Activated CD4-positive, alpha-beta memory T cell treated with anti-CD3 and anti-CD28 coated beads for 36 hours (primary cell): ENCODE measurements around the gene DPPA3. TPM values are rescaled to one million over a fixed set of nuclear protein-coding genes. Genes with fewer than 3 reads are reported as not detected.
"Not testable (repeated sequence)": the region's sequence is repeated elsewhere in the genome, so short reads cannot be mapped to it uniquely, and the experiment has no call there.

Source experiments
- CTCF ChIA-PET: fragments of 350-600 bp; sonication (Branson Sonifier 250); formaldehyde crosslinking; loops from one replicate; lab custom pipeline; 2021; ENCODE audit warnings: antibody characterized with exemption, inconsistent platforms; lab: Charles Lee
- POLR2A ChIA-PET: fragments of 350-600 bp; sonication (Branson Sonifier 250); formaldehyde crosslinking; loops from one replicate; lab custom pipeline; 2021; ENCODE audit warnings: antibody characterized with exemption; lab: Charles Lee
- DNase-seq: peaks from one replicate; pipeline ENCODE4 v3.0.0-alpha.2; 2020
- H3K27ac Mint-ChIP-seq: one replicate; pipeline ENCODE4 v1.8.0; 2021; ENCODE audit warnings: mixed read lengths
- H3K27me3 Mint-ChIP-seq: one replicate; pipeline ENCODE4 v1.8.0; 2021; ENCODE audit warnings: mixed read lengths
- H3K36me3 Mint-ChIP-seq: one replicate; pipeline ENCODE4 v1.8.0; 2021; ENCODE audit warnings: mixed read lengths
- H3K4me1 Mint-ChIP-seq: one replicate; pipeline ENCODE4 v1.8.0; 2021; ENCODE audit warnings: low read depth, mixed read lengths
- H3K4me3 Mint-ChIP-seq: one replicate; pipeline ENCODE4 v1.8.0; 2021; ENCODE audit warnings: mild to moderate bottlenecking, mixed read lengths
- H3K9me3 Mint-ChIP-seq: one replicate; pipeline ENCODE4 v1.8.0; 2021; ENCODE audit warnings: mixed read lengths
- intact Hi-C: fragments of 100-400 bp; cut with micrococcal nuclease; formaldehyde crosslinking; loops from one replicate; pipeline ENCODE4 v1.15.1; 2023
- total RNA-seq, 2 experiments: library from RNA; stranded (reverse); gene quantifications; one replicate each; pipeline ENCODE4 v1.2.3, GENCODE V29; 2021

DPPA3 gene
- total RNA-seq, 2 experiments from 2014 or later: not detected

DNA sequence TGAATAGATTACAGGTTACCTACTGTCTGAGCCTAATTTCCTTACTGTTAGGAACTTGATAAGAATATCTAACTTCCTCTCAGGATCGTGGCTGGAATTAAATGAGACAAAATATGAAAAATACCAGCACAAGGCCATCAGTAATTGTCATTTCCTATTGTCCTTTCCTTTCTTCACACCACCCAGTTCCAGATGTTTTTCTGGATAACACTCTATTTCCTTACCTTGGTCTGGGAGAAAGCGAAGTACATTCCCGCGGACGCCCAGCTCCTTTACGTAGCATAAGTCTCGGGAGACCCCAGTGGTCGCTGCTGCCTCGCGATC lies 16.0 kb upstream of the DPPA3 start:
- CTCF ChIA-PET: no interaction called here
- POLR2A ChIA-PET: no interaction called here
- Mint-ChIP-seq H3K27ac (no peak overlapping the region), H3K4me3 (no peak overlapping the region), H3K9me3 (no peaks in the 10 kb centered on the region), H3K36me3 (no peaks in the 10 kb centered on the region), H3K27me3 (peaks cover 3% of the 10 kb centered on the region), H3K4me1 (peaks cover 8% of the 10 kb centered on the region)
- DNase-seq: no peak
- intact Hi-C loops: no loop called here

GRCh38 chr12:7695566-7696197 lies 15.6 kb upstream of the DPPA3 start, which contains the start of gene GDF3:
Gene GDF3 (minus strand): TSS chr12:7695775. CDS start chr12:7695728, 47 bp downstream.
- peaks cover 3% of the 10 kb centered on the region for H3K27me3 Mint-ChIP-seq
- intact Hi-C loops: no loop called here
- no peaks in the 10 kb centered on the region for H3K36me3 Mint-ChIP-seq
- H3K4me1 Mint-ChIP-seq: peaks cover 8% of the 10 kb centered on the region
- no peaks in the 10 kb centered on the region for H3K9me3 Mint-ChIP-seq
- H3K4me3 Mint-ChIP-seq: no peak within 1 kb of the TSS
- POLR2A ChIA-PET: no interaction called here
- H3K27ac Mint-ChIP-seq: no peak within 1 kb of the TSS
- no peak for DNase-seq
- CTCF ChIA-PET: no interaction called here

DNA sequence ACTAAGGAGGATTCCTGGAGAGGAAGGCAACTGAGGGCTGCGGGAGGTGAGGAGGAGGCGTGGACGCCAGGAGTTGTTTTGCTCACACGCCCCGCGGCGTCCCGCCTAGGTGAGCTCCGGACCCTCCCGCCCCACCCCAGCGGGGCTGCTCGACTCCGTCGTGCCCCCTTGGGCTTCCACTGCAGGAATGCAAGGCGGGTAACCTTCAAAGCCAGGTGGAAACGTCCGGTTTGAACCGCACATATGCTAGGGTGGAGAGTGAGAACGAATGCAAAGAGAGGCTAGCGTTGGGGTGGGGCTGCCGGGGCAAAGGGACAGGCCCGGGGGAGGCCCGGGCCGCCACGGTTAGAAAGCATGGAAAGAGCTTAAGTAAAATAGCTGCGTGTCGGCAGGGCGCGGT lies 5.4 kb upstream of the DPPA3 start:
- ChIA-PET POLR2A (no interaction called here), CTCF (no interaction called here)
- H3K4me1 Mint-ChIP-seq: no peaks in the 10 kb centered on the region
- no peak overlapping the region for H3K27ac Mint-ChIP-seq
- no peak for DNase-seq
- no peaks in the 10 kb centered on the region for H3K36me3 Mint-ChIP-seq
- intact Hi-C loops: no loop called here
- H3K27me3 Mint-ChIP-seq: no peaks in the 10 kb centered on the region
- no peaks in the 10 kb centered on the region for H3K9me3 Mint-ChIP-seq
- no peak overlapping the region for H3K4me3 Mint-ChIP-seq

DNA sequence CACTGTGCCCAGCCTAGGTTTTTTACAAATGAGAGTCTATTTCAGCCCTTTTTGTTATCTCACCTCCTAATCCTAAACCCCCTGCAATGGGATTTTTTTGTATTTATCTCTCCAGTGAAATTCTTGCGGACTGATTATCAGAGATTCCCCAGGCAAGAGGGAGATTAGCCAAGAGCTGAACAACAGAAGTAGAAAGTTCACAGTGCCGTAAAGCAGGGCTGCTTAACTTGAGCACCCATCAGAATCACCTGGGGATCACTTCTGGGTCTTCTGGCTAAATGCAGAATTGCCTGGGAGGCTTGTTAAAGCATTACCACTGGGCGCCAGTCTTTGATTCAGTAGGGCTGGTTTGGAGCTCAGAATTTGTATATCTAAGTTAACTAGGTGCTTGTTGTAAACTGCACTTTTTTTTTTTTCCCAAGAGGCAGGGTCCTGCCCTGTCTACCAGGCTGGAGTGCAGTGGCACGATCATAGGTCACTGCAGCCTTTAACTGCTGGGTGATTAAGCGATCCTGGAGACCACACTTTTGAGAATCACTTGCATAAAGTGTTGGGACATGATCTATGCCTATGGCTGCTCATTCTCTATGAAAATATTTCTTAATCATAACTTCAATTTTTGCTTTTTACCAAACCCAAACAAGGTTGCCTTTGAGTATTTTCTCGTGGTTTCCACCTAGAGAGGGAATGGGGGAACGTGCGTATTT lies 1.1 kb upstream of the DPPA3 start:
- no peaks in the 10 kb centered on the region for H3K27me3 Mint-ChIP-seq
- H3K9me3 Mint-ChIP-seq: no peaks in the 10 kb centered on the region
- DNase-seq: no peak
- no peak overlapping the region for H3K27ac Mint-ChIP-seq
- POLR2A ChIA-PET: no interaction called here
- CTCF ChIA-PET: interaction anchor here (1.1 kb wide), 1 partner anchor 95 kb away, joined by 4 read pairs; no protein-coding TSS in a partner anchor
- H3K4me3 Mint-ChIP-seq: no peak overlapping the region
- no peaks in the 10 kb centered on the region for H3K36me3 Mint-ChIP-seq
- no peaks in the 10 kb centered on the region for H3K4me1 Mint-ChIP-seq
- intact Hi-C loops: no loop called here

- intact Hi-C loops: no loop called here
Measured at GRCh38 chr12:7712841-7713442, 1.7 kb downstream of the DPPA3 start.

GRCh38 chr12:7716381-7716780 lies 5.1 kb downstream of the DPPA3 start:
- ChIA-PET POLR2A (no interaction called here), CTCF (no interaction called here)
- intact Hi-C loops: no loop called here
- no peak for DNase-seq
- H3K4me1 Mint-ChIP-seq: no peaks in the 10 kb centered on the region
- H3K9me3 Mint-ChIP-seq: no peaks in the 10 kb centered on the region
- H3K36me3 Mint-ChIP-seq: no peaks in the 10 kb centered on the region
- no peak overlapping the region for H3K4me3 Mint-ChIP-seq
- peaks cover 3% of the 10 kb centered on the region for H3K27me3 Mint-ChIP-seq
- no peak overlapping the region for H3K27ac Mint-ChIP-seq

More at GRCh38 chr12:7712841-7713442, 1.7 kb downstream of the DPPA3 start:
- Mint-ChIP-seq H3K27me3 (no peaks in the 10 kb centered on the region), H3K9me3 (no peaks in the 10 kb centered on the region), H3K36me3 (no peaks in the 10 kb centered on the region), H3K4me1 (no peaks in the 10 kb centered on the region), H3K4me3 (no peak overlapping the region), H3K27ac (no peak overlapping the region)
- no peak for DNase-seq
- ChIA-PET CTCF (no interaction called here), POLR2A (interaction anchor here (0.6 kb wide), 1 partner anchor 52 kb away, joined by 3 read pairs; no protein-coding TSS in a partner anchor)

DNA sequence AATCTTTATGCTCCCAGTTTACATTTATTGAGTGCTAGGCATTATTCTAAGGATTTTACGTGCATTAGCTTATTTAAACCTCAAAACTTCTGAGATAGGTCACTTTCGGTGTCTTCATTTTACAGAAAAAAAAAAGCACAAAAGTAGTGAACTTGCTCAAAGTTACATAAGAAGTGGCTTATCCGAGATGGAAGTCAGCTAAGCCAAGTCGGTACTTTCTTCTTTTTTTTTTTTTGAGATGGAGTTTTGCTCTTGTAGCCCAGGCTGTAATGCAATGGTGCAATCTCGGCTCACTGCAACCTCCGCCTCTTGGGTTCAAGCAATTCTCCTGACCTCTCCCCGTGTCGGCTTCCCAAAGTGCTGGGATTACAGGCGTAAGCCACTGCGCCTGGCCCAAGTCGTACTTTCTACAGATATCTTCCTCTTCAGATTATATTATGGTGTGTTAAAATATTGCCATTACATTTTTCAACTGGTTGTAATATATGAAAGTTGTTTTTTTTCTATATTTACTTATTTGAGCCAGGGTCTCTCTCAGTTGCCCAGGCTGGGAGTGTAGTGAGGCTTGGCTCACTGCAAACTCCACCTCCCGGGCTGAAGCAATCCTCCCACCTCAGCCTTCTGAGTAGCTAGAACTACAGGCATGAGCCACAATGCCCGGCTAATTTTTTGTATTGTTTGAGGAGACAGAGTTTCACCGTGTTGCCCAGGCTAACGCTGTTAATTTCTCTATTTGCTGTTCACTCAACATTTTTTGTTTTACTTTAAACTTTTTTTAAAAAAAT lies 8.9 kb downstream of the DPPA3 start:
- no peaks in the 10 kb centered on the region for H3K36me3 Mint-ChIP-seq
- H3K27ac Mint-ChIP-seq: no peak overlapping the region
- no peak overlapping the region for H3K4me3 Mint-ChIP-seq
- no peak for DNase-seq
- ChIA-PET CTCF (no interaction called here), POLR2A (no interaction called here)
- intact Hi-C loops: no loop called here
- no peaks in the 10 kb centered on the region for H3K4me1 Mint-ChIP-seq
- H3K27me3 Mint-ChIP-seq: peaks cover 4% of the 10 kb centered on the region
- H3K9me3 Mint-ChIP-seq: no peaks in the 10 kb centered on the region

GRCh38 chr12:7723926-7724325 lies 12.7 kb downstream of the DPPA3 start:
- no peaks in the 10 kb centered on the region for H3K36me3 Mint-ChIP-seq
- H3K4me3 Mint-ChIP-seq: no peak overlapping the region
- ChIA-PET CTCF (interaction anchor here (1.0 kb wide), 1 partner anchor 83 kb away, joined by 3 read pairs; no protein-coding TSS in a partner anchor), POLR2A (no interaction called here)
- H3K27ac Mint-ChIP-seq: no peak overlapping the region
- intact Hi-C loops: no loop called here
- peaks cover 4% of the 10 kb centered on the region for H3K27me3 Mint-ChIP-seq
- H3K4me1 Mint-ChIP-seq: no peaks in the 10 kb centered on the region
- H3K9me3 Mint-ChIP-seq: no peaks in the 10 kb centered on the region
- no peak for DNase-seq

DNA sequence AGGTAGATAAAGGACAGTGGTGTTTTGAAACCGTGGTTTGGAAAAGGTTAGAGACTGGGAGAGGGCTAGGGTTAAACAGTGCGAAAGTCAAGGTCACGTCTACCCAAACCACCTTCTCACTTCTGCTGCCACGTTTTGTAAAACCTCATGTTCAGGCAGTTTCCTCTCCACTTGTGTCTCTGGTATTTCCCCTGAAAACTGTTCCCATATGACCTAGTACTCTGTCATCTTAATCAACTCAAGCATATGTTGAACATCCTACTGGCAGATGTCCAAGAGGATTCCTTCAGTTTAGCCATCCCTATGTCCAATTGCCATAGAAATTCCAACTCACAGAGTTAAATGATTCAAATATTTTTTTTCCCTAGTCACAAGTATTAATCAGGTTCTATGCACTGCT lies 18.5 kb downstream of the DPPA3 start:
- H3K27me3 Mint-ChIP-seq: peaks cover 6% of the 10 kb centered on the region
- intact Hi-C loops: no loop called here
- CTCF ChIA-PET: no interaction called here
- POLR2A ChIA-PET: no interaction called here
- no peak for DNase-seq
- H3K36me3 Mint-ChIP-seq: no peaks in the 10 kb centered on the region
- no peaks in the 10 kb centered on the region for H3K9me3 Mint-ChIP-seq
- H3K27ac Mint-ChIP-seq: no peak overlapping the region
- H3K4me1 Mint-ChIP-seq: no peaks in the 10 kb centered on the region
- no peak overlapping the region for H3K4me3 Mint-ChIP-seq

- H3K27ac Mint-ChIP-seq, H3K9me3 Mint-ChIP-seq, H3K27me3 Mint-ChIP-seq, H3K36me3 Mint-ChIP-seq, DNase-seq, intact Hi-C loops, POLR2A ChIA-PET, H3K4me3 Mint-ChIP-seq, H3K4me1 Mint-ChIP-seq: not testable (repeated sequence)
- CTCF ChIA-PET: interaction anchor here (0.6 kb wide), 1 partner anchor 620 kb away, joined by 4 read pairs; no protein-coding TSS in a partner anchor
Measured at GRCh38 chr12:7730984-7731383, 19.8 kb downstream of the DPPA3 start.

DNA sequence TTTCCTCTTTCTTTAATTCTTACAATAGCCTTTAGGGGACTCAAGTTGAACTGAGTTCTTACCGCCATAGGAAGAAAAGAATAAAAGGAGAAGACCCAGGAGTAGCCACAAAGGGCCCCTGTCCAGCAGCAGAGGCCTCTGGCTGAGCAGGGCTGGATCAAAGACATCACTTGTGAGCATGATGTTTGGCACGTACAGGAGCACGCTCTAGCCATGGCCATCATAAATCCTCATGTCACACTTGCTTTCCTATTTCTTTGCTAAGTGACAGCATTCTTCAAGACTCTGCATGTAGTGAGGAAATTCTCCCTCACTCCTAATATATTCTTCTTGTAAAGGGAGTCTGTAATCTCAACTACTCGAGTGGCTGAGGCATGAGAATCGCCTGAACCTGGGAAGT lies 20.3 kb downstream of the DPPA3 start:
- no peak for DNase-seq
- intact Hi-C loops: no loop called here
- ChIA-PET CTCF (no interaction called here), POLR2A (no interaction called here)
- H3K27me3 Mint-ChIP-seq: peaks cover 6% of the 10 kb centered on the region
- no peak overlapping the region for H3K4me3 Mint-ChIP-seq
- H3K9me3 Mint-ChIP-seq: no peaks in the 10 kb centered on the region
- no peak overlapping the region for H3K27ac Mint-ChIP-seq
- H3K4me1 Mint-ChIP-seq: no peaks in the 10 kb centered on the region
- H3K36me3 Mint-ChIP-seq: no peaks in the 10 kb centered on the region

- POLR2A ChIA-PET: no interaction called here
- no peaks in the 10 kb centered on the region for H3K9me3 Mint-ChIP-seq
- H3K27ac Mint-ChIP-seq: no peak overlapping the region
- H3K4me1 Mint-ChIP-seq: no peaks in the 10 kb centered on the region
- H3K36me3 Mint-ChIP-seq: no peaks in the 10 kb centered on the region
- DNase-seq: no peak
- no peak overlapping the region for H3K4me3 Mint-ChIP-seq
- CTCF ChIA-PET: no interaction called here
- H3K27me3 Mint-ChIP-seq: peaks cover 4% of the 10 kb centered on the region
- intact Hi-C loops: no loop called here
Measured at GRCh38 chr12:7732993-7733392, 21.8 kb downstream of the DPPA3 start.
